ENCODE measurements around the gene TNF.

- TF ChIP-seq CTCF (IDR thresholded peaks at IDR 0.05), result no peak
- no peak for TF ChIP-seq ZFX (IDR thresholded peaks at IDR 0.05; ENCODE audit: borderline replicate concordance)
Observed at GRCh38 chr6:31627690-31628287, 52.4 kb downstream of the TNF start.
